AG09309 (cell line): ENCODE data around the gene TGM5.
A peak's percentile ranks its signal among the peaks of the same experiment; 100 is the strongest.
"Not testable (repeated sequence)": the region's sequence is repeated elsewhere in the genome, so short reads cannot be mapped to it uniquely, and the experiment has no call there.

Experiments used
- DNase-seq: peaks from one replicate; pipeline ENCODE4 v3.0.0-alpha.2; 2010; ENCODE audit warnings: low read depth
- H3K4me3 ChIP-seq: 2 replicates; pipeline ENCODE4 v1.5.1; 2011; ENCODE audit warnings: mild to moderate bottlenecking, low read depth, low read length, moderate library complexity; ENCODE audit not compliant: control insufficient read depth
- CTCF ChIP-seq: IDR thresholded peaks from 2 replicates; pipeline ENCODE4 v1.5.1; 2011; ENCODE audit warnings: mild to moderate bottlenecking, low read depth, low read length, inconsistent platforms; ENCODE audit not compliant: insufficient read depth, control insufficient read depth; ENCODE audit errors: missing control alignments

The TGM5 gene

GRCh38 chr15:43208052-43209002, 58.4 kb downstream of the TGM5 start:
- no peak overlapping the region for H3K4me3 ChIP-seq
- TF ChIP-seq CTCF, result no peak
- no peak for DNase-seq

GRCh38 chr15:43207024-43207423, 59.7 kb downstream of the TGM5 start:
- no peak for TF ChIP-seq CTCF
- DNase-seq, result no peak
- H3K4me3 ChIP-seq, result no peak overlapping the region

GRCh38 chr15:43206054-43206453, 60.7 kb downstream of the TGM5 start:
- TF ChIP-seq CTCF, result no peak
- DNase-seq, result no peak
- no peak overlapping the region for H3K4me3 ChIP-seq

GRCh38 chr15:43204016-43204901, 62.5 kb downstream of the TGM5 start:
- DNase-seq, result peak; percentile 37
- no peak overlapping the region for H3K4me3 ChIP-seq
- TF ChIP-seq CTCF, result peak; percentile 81

- no peak overlapping the region for H3K4me3 ChIP-seq
- no peak for DNase-seq
- TF ChIP-seq CTCF, result no peak
Measured at GRCh38 chr15:43199945-43200488, 66.7 kb downstream of the TGM5 start.

GRCh38 chr15:43198992-43199391, 67.7 kb downstream of the TGM5 start:
- no peak overlapping the region for H3K4me3 ChIP-seq

GRCh38 chr15:43198556-43198955, 68.2 kb downstream of the TGM5 start:
- not testable (repeated sequence) for H3K4me3 ChIP-seq, DNase-seq

More at GRCh38 chr15:43198992-43199391, 67.7 kb downstream of the TGM5 start:
- no peak for DNase-seq
- no peak for TF ChIP-seq CTCF

GRCh38 chr15:43197773-43198172, 69.0 kb downstream of the TGM5 start:
- H3K4me3 ChIP-seq, DNase-seq: not testable (repeated sequence)
